GM19455 (cell line): ENCODE data around the gene BAK1.

Experiments
- ATAC-seq: cut with Tn5 transposase; IDR thresholded peaks from one replicate; pipeline ENCODE4 v1.9.1; 2021; ENCODE audit not compliant: unreplicated experiment

BAK1 gene

DNA sequence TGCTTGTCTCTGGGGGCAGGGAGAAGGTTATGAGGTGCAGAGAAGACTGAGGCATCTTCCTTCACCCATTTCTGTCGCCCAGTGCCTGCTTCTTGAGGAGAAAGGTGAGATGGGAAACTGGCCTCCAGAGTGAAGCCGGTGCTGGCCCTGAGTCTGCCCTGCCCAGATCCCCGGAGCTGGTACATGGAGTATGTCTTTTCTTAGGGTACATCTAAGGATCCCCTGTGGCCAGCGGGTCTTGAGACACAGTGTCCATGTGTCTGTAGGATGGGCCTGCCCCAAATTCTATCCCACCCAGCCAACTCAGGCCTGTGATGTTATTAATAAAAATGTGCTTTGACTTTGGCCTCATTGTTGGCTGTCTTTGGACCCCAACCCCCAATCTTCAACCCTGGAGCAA, 8.8 kb upstream of the BAK1 start:
- ATAC-seq, result no peak

DNA sequence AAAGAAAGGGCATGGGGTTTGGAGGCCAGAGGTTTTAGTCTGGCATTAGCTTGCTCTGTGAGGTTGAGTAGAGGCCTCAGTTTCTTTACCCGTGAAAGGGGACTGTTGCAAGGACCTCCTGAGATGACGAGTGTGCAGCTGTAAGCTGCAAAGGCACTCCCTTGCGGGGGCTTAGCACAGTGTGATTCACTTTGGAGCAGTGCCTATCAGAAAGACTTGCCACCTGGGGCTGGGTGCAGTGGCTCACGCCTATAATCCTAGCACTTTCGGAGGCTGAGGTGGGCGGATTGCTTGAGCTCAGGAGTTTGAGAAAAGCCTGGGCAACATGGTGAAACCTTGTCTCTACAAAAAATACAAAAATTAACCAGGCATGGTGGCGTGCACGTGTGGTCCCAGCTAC, 7.5 kb upstream of the BAK1 start:
- no peak for ATAC-seq

DNA sequence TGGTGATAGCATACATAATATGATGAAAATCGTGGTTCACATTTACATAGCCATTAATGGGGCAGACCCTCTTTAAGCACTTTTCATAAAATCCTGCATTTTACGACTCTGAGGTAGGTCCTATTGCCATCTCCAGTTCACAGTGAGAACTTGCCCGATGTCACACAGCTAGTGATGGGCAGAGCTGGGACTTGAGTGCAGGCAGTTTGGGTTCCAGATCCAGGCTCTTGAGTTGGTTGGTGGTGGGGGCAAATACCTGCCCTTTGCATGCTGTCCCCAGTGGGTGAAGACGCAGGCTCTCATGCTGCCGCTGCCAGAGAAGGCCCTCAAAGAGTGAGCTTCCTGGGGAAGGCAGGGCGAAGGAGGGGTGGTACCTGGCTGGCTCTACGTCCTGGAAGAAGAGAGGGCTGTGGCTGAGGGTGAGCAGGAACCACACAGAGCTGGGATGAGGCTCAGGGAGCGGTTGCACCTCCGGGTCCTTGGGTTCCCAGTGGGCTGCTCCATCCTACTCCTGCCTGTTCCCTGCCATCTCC, 6.1 kb upstream of the BAK1 start:
- ATAC-seq, result no peak

DNA sequence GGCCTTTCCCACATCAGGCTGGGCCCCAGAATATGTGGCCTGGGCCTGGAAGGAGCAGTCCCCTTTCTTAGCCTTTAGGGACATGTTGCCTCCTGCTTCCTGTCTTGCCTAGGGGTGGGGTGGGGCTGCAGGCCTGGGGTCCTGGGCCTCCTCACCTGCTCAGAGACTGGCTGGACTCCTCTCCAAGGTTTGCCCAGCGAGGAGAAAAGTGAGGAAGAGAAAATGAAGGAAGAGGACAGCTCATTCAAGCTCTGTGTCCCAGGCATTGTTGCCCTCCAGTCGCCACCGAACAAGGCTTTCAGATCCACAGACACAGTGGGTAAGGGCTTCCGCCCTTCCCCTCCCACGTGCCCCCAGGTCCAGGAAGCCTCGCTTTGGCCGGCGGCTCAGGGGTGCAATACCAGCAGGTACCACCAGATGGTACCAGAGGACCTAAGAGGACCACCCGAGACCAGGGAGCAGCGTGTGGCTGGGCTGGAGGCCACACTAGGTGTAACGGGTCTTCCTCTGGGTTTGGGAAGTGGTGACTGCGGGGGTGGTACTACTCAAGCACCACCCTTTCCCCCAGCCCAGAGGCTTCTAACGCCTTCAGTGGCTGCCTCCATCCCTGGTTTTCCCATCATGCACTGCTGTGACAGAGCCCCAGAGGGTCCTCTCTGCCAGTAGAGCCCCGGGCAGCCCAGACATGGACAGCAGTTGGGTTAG, 5.5 kb upstream of the BAK1 start:
- peak; percentile 66 for ATAC-seq

DNA sequence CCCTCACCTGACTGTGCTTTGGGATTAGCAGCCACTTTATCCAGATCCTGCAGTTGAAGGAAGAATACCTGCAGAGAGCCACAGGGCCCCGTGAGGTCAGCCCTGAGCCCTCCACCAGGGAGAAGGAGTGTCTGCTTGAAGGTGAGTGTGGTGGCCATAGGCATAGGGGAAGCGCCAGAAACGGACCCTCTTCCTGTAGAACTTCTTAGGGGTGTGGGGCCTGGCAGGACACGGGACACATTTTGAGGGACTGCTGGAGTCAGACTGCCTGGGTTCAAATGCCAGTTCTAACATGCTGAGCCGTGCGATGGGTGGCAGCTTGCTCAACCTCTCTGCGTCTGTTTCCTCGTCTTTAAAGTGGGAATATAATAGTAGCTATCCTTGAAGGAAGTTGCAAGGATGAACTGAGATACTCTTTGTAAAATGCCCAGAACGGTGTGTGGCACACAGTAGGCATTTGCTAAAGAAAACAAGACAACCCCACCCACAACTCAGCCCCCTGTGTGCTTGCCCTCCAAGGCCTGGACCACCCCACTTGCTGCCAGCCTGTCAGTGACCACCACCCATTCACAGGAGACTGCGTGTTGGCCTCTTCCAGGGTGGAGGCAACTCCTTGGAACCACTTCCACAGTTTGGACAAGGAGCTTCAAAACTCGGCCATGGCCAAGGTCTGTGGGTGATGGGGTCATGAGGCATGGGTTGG, 4.8 kb upstream of the BAK1 start:
- no peak for ATAC-seq

DNA sequence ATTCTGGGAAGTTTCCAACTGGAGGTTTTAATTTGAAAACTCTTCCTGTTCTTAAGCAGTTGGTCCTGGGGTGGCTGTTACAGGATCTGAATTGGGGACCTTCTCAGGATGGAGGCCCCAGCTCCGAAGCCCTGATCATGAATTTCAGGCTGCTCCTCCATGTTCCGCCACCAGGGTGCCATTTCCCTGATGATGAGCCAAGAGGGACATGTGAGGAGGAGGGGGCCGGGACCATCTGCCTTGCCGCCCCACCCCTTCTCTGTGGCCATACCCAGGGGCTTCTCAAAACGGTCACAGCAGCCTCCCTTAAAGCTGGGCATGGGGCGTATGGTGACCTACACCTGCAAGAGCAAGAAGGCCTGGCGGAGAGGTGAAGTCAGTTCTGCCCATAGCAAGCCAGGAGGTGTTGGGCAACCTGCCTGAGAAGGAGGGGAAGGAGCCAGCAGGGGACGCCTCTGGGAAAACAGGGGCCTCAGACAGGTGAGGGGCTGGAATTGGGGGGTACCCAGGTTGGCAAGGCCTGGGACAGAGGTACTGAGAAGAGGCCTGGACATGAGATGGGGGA, 3.6 kb upstream of the BAK1 start:
- ATAC-seq, result no peak

DNA sequence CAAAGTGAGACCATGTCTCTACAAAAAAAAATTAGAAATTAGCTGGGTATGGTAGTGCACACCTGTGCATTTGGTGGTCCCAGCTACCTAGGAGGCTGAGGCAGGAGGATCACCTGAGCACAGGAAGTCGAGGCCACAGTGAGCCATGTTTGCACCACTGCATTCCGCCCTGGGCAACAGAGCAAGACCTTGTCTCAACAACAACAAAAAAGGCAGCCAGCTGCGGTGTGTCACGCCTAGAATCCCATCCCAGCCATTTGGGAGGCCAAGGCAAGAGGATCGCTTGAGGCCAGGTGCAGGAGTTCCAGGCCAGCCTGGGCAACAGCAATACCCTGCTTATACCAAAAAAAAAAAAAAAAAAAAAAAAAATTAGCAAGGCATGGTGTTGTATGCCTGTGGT, 1.1 kb upstream of the BAK1 start:
- no peak for ATAC-seq

DNA sequence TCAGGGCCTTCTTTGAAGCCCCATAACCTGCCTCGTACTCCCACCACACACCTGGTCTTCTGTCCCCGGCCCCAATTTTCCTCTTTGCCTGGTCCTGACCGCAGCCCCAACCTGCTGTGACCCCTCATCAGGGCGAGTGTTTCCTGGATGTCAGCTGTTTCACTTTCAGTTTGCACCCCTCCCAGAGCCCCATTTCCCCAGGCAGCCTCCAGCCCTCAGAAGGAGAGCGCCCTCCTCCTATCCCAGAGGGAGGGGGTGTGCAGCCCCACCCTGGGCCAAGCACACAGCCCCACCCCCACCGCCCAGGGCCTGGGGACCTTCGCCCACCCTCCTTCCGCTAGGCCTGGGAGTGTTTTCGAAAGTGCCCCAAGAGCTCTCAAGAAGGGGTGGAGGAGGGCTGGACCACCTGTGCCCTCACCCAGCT, 1.5 kb downstream of the BAK1 start:
- no peak for ATAC-seq

DNA sequence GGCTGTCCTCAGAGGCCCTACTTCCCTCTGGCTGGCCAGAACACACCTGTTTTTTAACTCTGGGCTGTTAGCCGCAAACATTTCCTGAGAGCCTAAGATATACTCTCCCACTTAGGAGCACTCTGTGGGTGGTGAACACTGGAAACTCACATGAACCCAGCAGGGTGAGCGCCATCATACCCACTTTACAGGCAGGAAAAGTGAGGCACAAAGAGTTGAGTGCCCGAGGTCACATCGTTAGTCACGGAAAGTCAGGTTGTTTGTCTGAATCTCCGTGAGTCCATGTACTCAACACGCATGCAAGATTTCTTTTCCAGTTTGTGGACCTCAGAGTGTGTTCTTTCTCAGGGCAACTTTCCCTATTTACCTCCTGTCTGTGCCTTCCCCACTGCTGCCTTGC, 1.9 kb downstream of the BAK1 start:
- no peak for ATAC-seq

DNA sequence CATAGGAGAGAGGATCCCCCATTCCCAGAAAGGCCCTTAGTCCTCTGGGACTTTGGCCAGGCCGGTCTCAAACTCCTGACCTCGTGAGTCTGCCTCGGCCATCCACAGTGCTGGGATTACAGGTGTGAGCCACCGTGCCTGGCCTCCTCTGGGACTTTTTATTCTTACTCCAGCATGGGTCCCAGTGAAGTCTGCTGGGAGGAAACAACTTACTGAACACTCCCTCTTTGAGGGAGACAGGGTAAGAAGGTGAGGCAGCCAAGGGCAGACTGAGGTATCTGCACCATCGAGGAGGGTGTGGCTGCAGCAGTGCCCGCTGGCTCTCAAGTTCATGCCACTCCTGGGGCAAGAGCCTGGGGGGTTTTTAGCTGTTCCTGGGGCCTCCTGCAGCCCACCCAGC, 2.4 kb downstream of the BAK1 start:
- no peak for ATAC-seq

DNA sequence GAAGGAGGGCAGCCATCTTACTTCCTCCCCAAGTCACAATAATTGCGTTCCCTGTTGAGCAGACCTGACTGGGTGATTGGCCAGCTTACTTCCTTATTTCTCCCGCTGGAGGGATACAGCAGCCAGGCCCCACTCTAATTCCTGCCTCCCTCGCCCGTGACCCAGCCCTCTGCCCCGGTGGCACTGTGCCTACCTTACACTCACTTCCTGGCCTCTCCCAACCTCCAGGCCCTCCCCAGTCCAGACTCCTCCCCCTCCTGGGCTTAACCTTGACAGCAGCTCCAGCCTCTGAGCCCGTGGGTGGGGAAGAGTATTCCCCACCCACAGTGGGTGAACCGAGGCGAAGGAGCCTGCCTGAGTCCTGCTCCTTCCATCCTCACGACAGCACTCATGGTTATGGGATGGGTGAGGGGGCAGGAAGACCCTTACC, 3.0 kb downstream of the BAK1 start:
- ATAC-seq, result no peak

DNA sequence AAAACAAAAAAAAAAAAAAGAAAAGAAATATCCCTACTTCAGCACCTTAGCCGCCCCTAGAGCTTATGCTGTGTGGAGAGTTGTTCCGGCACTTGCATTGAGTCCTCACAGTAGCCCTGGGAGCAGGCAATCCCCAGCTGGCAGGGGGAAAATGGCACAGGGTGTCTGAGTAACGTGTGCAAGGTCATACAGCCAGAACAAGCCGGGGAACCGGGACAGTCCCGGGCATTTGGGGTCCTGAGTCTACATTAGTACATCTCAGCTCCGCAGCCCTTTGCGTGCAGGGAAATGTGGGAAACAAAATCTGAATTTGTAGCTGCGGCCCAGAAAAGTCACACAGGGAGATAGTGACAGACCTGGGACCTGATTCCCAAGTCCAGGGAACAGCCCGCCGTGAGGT, 3.4 kb downstream of the BAK1 start:
- no peak for ATAC-seq

DNA sequence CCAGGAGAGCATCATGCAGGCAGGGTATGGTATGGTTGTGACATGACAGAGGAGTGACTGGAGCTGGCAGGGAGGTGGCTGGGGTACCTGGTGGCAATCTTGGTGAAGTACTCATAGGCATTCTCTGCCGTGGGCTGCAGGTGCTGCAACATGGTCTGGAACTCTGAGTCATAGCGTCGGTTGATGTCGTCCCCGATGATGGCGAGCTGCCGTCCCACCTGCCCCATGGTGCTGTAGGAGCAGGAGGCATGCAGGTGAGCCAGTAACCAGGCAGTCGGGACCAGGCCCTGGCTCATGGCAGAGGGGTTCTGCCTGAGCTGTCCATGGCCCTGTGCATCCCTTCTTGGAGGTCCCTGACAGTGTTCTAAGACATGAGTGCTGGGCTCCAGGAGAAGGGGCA, 4.9 kb downstream of the BAK1 start:
- no peak for ATAC-seq

DNA sequence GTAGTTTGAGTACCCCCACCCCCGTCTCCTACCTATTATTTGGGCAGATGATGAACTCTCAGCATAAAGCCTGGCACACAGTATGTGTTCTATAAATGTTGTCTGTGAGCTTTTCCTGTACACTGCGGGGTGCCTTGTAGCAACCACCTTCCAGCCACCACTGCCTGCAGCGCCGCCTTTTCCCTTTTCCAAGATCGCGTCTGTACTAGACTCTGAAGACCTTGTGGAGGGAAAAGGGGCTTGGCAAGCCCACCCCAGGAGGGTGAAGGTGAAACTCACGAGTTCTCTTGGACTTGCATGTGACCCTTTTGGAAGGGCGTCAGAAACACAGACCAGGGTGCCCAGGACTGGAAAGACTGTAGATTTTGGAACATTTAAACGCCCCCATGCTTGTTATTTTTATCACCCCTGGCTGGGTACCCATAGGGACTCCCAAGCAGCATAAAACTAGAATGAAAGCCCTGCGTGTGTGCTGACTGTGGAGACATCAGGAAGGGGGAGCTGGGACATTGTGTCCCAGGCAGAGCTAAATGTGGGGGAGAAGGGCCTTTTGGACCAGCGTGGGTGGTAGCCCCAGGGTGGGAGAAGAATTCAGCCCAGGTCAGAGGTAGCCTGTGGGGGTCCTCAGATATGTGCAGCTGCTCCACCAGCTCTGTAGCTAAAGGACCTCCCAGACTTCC, 8.3 kb downstream of the BAK1 start:
- ATAC-seq, result no peak

DNA sequence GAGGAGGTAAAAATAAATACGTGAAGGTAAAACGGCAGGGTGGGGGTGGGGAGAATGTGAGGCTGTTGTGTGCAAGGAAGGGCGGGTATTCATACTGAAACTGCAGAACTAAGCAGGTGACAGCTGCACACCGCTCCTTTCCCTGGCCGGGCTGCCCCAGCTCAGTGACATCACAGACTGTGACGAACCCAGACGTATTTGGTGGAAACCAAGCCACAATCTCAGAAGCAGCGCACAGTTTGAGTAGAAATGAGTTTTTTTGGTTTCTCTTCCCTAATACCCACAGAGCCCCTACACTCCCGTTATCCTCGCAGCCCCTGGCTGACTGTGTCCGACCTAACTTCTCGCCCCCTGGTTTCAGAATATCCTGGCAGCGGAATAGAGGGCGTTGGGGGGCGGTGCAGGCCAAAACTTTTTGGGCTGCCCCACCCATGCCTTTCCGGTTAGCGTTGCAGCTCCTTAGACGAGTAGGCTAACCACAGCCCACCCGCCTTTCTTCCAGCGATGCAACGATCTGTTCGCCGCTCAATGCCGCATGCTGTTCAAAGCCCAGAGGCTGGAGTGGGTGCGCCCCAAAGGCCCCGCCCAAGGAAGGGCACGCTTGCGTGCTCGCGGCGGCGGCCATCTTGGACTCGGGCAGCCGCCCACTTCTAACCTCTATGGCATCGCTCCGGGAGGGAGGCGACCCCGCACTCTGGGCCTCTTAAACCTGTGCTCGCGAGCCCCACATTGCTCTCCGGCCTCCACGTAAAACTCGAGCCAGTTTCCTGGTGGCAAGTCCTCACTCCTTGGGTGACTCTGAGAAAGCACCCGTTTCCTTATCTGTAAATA, 9.1 kb downstream of the BAK1 start:
- peak; percentile 75 for ATAC-seq

DNA sequence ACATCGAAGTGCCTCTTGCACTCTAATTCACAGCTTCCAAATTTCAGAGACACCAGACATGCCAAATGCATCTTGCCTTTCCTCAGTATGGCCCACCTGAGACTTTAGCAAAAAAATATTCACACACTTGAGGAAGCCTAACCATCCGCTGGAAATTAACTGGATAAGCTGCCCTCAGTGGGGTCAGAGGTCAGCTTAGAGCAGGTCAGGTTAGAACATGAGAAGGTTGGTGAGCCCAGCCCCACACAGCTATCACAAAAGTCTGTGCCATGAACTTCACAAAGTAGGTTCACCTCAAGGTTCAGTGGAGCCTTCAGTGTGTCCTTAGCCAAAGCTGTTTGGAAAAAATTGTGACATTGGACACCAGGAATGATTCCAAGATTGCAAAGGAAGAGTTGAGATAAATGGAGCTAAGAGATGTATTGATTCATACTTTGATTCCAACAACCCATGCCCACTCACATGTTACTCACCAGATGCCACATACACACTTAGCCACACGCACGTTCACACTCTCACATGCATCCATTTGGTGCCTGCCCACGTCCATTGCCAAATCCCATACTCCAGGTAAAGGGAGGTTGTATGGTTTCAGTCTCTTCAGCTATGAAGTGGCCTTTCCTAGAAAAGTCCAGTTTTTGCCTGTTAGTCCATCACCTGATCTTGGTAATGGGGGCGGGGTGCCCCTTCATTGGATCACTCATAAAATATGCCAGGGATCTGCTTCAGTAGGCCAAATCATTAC, 11.1 kb downstream of the BAK1 start:
- no peak for ATAC-seq

DNA sequence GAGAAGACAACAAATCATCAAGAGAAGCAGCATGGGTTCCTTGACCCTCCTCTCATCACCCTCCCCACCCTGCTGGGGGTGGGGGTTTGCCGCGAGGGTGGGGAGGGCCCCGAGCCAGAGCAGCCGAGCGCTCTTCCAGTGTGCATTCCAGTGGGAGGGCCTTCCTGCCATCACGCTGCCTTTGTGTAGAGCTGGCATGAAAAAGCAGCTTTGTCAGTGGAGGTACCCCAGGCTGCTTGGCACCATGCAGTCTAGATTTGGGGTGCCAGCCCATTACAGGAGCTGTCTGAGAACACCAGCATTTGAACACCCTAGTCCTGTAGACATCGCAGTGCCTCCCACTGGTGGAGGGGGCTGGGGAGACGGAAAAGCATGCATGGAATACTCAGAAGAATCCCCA, 12.2 kb downstream of the BAK1 start:
- ATAC-seq, result no peak

DNA sequence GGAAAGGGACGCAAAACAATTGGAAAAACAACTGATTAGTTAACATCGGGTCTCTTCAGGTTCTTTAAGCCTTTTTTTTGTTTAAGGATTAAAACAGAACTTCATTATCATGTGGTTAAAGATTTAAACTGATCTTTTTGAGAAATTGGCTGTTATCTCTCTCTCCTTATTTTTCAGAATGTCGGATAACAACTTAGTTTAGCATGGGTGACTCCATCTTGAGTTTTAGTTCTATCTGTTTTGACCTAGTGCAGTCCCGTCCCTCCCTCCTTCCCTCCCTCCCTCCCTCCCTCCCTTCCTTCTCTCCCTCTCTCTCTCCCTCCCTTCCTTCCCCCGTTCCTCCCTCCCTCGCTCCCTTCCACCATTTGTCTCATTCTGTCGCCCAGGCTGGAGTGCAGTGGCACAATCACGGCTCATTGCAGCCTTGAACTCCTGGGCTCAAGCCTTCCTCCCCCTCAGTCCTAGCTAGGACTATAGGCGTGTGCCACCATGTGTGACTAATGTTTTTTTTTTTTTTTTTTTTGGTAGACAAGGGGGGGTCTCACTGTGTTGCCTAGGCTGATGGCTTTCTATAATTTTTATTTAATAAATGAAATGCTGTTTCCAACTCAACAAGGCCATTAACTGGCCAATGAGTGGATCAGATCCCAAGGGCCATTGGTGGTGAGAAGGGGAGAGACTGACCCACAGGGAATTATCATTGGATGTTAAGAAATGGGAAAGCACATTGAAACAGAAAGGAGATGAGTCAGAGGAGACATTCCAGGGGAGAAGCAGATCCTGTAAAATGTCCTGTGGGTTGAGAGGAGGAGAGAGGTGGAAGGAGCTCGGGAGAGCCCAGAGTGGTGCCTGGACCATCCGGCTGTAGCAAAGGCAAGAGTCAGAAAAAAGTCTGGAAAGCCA, 13.6 kb downstream of the BAK1 start:
- ATAC-seq, result no peak

DNA sequence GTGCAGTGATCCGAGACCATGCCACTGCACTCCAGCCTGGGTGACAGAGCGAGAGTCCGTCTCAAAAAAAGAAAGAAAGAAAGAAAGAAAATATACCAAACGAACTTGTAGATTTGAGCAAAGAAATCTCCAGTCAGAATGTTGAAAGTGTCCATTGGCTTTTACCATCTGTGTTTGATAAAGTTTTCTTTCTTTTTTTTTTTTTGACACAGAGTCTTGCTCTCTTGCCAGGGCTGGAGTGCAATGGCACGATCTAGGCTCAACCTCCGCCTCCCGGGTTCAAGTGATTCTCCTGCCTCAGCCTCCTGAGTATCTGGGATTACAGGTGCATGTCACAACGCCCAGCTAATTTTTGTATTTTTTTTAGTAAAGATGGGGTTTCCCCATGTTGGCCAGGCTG, 21.3 kb downstream of the BAK1 start:
- no peak for ATAC-seq
